GM12865 (cell line): ENCODE data around the gene TPD52L2.
"Not testable (repeated sequence)": the region's sequence is repeated elsewhere in the genome, so short reads cannot be mapped to it uniquely, and the experiment has no call there.

Experiments used
- DNase-seq: peaks from one replicate; pipeline ENCODE4 v3.0.0; 2010; ENCODE audit warnings: low read depth
- H3K4me3 ChIP-seq: 2 replicates; pipeline ENCODE4 v1.5.1; 2011; ENCODE audit warnings: mild to moderate bottlenecking, low read depth, low read length, control low read depth
- TF ChIP-seq, protein P1 (sequence below): IDR thresholded peaks from 2 replicates; pipeline ENCODE4 v1.5.1; 2011; ENCODE audit warnings: low read length, control low read depth, low read depth, inconsistent platforms; ENCODE audit not compliant: insufficient read depth; ENCODE audit errors: missing control alignments

Gene TPD52L2

DNA sequence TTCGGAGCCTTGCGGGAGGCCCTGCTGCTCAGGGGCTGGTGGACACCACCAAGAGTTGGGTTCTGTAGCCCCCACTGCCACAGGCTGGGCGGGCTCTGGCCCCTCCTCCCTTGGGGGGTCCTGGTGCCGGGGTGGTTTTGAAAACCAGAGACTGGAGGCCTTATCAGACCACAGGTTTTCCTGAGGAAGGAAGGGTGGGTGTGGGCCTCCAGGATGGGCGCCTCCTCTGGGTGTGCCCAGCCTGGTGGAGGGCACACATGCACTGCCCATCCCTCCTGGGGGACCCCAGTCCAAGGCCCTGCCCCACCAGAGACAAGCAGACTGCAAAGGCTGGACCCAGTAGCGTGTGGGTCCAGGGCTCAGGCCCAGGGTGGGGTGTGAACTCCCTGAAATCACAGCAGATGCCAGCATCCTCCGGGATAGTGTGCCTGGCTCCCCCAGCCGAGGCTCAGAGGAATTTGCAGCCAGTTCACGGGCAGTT lies 20.5 kb upstream of the TPD52L2 start:
- TF ChIP-seq, protein P1, sequence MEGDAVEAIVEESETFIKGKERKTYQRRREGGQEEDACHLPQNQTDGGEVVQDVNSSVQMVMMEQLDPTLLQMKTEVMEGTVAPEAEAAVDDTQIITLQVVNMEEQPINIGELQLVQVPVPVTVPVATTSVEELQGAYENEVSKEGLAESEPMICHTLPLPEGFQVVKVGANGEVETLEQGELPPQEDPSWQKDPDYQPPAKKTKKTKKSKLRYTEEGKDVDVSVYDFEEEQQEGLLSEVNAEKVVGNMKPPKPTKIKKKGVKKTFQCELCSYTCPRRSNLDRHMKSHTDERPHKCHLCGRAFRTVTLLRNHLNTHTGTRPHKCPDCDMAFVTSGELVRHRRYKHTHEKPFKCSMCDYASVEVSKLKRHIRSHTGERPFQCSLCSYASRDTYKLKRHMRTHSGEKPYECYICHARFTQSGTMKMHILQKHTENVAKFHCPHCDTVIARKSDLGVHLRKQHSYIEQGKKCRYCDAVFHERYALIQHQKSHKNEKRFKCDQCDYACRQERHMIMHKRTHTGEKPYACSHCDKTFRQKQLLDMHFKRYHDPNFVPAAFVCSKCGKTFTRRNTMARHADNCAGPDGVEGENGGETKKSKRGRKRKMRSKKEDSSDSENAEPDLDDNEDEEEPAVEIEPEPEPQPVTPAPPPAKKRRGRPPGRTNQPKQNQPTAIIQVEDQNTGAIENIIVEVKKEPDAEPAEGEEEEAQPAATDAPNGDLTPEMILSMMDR = no peak
- no peak overlapping the region for H3K4me3 ChIP-seq
- no peak for DNase-seq

DNA sequence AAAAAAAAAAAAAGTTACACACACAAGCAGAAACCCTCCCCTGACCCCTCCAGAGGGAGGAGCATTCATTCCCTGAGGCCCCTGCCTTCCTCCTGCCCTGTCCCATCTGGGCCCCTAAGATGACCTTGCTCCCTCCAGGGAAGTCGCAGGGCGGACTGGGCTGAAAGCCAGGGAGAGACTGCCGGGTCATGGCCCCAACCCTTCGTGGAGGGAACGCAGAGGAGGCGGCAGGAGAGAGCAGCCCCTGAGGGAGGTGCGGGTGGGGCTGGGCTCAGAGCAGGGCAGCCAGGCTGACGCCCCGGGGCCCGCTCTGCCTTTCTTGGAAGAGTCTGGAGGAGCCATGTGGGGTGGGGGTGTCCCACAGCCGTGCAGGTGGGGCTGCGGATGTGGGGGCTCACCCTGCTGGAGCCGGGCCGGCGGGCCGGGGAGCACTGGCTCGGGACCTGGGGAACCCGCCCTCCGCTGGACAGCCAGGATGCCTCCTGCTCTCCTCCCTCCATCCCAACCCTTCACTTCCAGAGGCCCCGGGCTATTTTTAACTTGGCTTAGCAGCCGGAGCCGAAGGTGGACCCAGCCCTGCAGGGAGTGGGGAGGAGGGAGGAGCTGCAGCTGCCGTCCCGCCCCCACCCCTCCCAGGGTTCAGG lies 18.8 kb upstream of the TPD52L2 start:
- no peak overlapping the region for H3K4me3 ChIP-seq

DNA sequence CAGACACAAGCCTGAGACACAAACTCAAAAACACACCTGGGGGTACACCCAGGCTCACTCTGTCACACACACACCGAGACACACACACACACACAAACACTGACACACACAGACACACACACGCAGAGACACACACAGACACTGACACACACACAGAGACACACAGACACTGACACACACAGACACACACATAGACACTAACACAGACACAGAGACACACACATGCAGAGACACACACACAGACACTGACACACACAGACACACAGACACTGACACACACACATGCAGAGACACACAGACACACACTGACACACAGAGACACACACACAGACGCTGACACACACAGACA lies 18.2 kb upstream of the TPD52L2 start:
- TF ChIP-seq, protein P1 = no peak
- H3K4me3 ChIP-seq = no peak overlapping the region
- DNase-seq = no peak

More for the DNA sequence above, 18.8 kb upstream of the TPD52L2 start:
- TF ChIP-seq, protein P1 = no peak
- DNase-seq = no peak

DNA sequence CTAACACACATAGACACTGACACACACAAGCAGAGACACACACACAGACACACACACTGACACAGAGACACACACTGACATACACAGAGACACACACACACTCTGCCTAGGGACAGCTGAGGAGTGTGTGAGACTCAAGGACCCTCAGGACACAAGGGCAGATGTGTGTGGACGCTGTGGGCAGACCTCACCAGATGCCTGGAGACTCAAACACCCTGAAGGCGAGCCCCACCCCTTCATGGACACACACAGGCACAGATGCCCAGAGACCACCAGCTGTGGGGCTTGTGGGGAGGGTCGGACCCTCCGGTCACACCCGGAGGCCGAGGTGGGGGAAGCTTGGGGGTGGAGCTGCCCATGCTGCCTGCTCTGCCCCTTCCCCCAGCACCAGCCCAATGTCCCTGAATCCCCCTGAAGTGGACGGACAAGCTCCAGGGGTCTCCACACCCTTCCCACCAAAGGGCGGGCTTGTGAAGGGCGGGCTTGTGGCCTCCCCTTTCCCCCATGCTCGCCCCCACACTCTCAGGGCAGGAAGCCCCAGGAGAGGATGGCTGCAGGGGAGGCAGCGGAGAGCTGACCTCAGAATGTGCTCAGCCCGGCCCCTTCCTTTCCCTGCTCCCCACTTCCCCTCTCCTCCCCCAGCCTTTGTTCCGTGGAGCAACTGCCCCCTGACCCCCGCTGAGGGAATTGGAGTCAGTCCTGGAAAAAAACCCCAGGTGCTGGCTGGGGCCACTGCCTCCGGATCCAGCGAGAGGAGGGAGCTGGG lies 17.6 kb upstream of the TPD52L2 start:
- no peak overlapping the region for H3K4me3 ChIP-seq
- TF ChIP-seq, protein P1 = no peak
- DNase-seq = no peak

DNA sequence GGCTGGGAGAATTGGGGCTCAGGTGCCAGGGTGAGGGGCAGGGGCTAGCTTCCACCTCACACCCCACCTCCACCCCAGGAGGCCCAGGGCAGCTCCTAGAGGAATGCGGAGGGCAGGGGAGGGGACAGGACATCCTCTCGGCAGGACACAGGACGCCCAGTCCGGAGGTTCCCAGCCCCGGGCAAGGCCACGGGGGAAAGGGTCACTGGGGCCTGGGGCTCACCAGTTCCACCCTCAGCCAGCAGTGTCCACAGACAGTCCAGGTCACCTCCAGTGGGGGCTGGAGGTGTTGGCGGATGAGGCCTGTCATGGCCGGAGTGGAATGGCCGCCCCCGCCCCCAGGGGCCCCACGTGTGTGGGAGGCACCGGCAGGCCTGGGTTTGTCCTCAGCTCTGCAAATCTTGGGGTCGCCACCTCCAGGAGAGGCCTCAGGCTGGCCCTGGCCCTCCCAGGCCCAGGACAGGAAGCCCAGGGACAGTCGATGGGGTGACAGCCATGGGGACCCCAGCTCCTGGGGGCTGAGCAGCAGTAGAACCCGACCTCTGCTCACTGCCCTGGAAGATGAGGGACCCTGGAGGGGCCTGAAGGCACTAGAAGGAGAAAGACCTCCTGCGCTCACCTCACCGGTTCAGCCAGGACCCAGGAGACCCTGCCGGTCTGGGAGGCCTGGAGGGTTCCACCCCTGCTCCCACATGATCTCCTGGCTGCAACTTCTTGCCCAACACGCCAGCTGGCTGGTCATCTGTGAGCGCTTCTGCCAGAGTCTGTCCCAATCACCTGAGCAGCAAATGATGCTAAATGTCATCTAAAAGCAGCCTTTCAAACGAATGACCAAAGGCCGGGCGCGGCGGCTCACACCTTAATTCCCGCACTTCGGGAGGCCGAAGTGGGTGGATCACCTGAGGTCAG lies 16.8 kb upstream of the TPD52L2 start:
- no peak for DNase-seq
- H3K4me3 ChIP-seq = no peak overlapping the region
- TF ChIP-seq, protein P1 = no peak

DNA sequence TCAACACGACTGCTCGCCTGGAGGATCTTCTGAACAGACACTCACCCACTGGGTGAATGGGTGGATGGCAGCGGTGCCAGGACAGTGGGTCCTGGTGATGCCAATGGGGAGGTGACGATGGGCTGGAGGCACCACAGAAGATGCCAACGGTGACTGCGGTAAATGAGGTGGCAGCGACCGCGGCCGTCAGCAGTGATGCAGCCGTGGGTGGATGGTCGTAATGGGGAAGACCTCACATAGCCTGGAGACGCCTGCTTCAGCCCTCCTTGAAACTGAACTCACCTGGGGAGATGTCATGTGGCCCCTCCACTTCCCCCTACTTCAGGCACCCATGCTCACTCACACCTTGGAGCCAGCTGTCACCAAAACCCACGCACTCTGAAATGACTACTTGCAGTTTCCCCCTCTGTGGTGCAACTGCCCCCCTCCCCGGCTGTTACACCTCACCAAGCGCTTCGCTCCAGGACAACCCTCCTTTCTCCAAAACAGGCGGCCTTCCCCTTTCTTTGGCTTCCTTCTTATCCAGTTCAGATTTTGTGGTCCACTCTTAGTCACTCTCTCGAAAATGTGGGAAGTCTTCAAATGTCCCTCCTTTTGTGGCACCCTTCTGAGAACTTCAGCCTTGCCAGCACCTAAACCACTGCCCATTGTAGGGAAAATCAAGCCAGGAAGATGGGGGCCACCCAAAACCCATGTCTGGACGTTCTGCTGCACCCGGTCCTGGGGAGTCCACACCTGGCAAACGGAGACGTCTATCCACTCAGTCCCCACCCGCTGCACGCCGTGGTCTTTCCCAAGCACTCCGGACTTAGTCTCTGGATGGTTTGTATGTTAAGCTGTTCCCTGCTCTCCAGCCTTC lies 14.2 kb upstream of the TPD52L2 start:
- TF ChIP-seq, protein P1 = no peak
- no peak overlapping the region for H3K4me3 ChIP-seq
- DNase-seq = peak; percentile 94

- DNase-seq, H3K4me3 ChIP-seq: not testable (repeated sequence)
Observed at GRCh38 chr20:63851548-63851943, 13.5 kb upstream of the TPD52L2 start.

DNA sequence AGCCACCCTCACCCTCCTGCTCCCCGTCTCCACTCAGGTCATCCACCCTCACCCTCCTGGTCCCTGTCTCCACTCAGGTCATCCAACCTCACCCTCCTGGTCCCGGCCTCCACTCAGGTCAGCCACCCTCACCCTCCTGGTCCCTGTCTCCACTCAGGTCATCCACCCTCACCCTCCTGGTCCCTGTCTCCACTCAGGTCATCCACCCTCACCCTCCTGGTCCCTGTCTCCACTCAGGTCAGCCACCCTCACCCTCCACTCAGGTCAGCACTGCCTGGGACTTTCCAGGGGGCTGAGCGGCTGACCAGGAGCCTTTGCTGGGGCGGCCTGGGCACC lies 11.4 kb upstream of the TPD52L2 start:
- H3K4me3 ChIP-seq = peak overlapping the region; percentile 26
- not testable (repeated sequence) for DNase-seq
